Measurements from ENCODE around the gene ELMO1.

Gene ELMO1

GRCh38 chr7:37038706-37039105, 410.0 kb downstream of the ELMO1 start:
- DNase-seq, result no peak

- DNase-seq, result no peak
Measured at GRCh38 chr7:37037286-37037685, 411.4 kb downstream of the ELMO1 start.

- peak; percentile 11 for DNase-seq
Measured at GRCh38 chr7:37035631-37036030, 413.0 kb downstream of the ELMO1 start.

GRCh38 chr7:37033141-37033540, 415.5 kb downstream of the ELMO1 start:
- DNase-seq, result no peak

- DNase-seq, result no peak
Measured at GRCh38 chr7:37032258-37032601, 416.4 kb downstream of the ELMO1 start.

- DNase-seq, result peak; percentile 92
Measured at GRCh38 chr7:37031571-37032257, 416.9 kb downstream of the ELMO1 start.

- no peak for DNase-seq
Measured at GRCh38 chr7:37028909-37029440, 419.7 kb downstream of the ELMO1 start.

GRCh38 chr7:37027557-37028341, 420.9 kb downstream of the ELMO1 start:
- DNase-seq, result no peak

GRCh38 chr7:37027104-37027503, 421.6 kb downstream of the ELMO1 start:
- DNase-seq, result no peak

GRCh38 chr7:37018954-37019353, 429.7 kb downstream of the ELMO1 start:
- peak; percentile 12 for DNase-seq

- DNase-seq, result no peak
Measured at GRCh38 chr7:37016064-37016878, 432.4 kb downstream of the ELMO1 start.

GRCh38 chr7:37015353-37016034, 433.2 kb downstream of the ELMO1 start:
- DNase-seq, result no peak

GRCh38 chr7:37013771-37014170, 434.9 kb downstream of the ELMO1 start:
- no peak for DNase-seq

- DNase-seq, result no peak
Measured at GRCh38 chr7:37011151-37011890, 437.3 kb downstream of the ELMO1 start.

GRCh38 chr7:37009125-37009675, 439.5 kb downstream of the ELMO1 start:
- no peak for DNase-seq

GRCh38 chr7:37007691-37008090, 441.0 kb downstream of the ELMO1 start:
- DNase-seq, result no peak

GRCh38 chr7:37007268-37007667, 441.4 kb downstream of the ELMO1 start:
- no peak for DNase-seq

GRCh38 chr7:37006764-37007163, 441.9 kb downstream of the ELMO1 start:
- no peak for DNase-seq

GRCh38 chr7:37000511-37000910, 448.2 kb downstream of the ELMO1 start:
- no peak for DNase-seq

GRCh38 chr7:36999626-37000485, 448.8 kb downstream of the ELMO1 start:
- no peak for DNase-seq

GRCh38 chr7:36995776-36996175, 452.9 kb downstream of the ELMO1 start:
- no peak for DNase-seq

Data from suppressor macrophage treated with lipopolysaccharide for 4 hours (primary cell).